CMK (cell line): ENCODE data around the gene PPFIBP1.
A peak's percentile ranks its signal among the peaks of the same experiment; 100 is the strongest.

ENCODE experiments used
- DNase-seq: peaks from one replicate; pipeline ENCODE4 v3.0.0-alpha.2; 2010; ENCODE audit warnings: low read depth

Gene PPFIBP1

DNA sequence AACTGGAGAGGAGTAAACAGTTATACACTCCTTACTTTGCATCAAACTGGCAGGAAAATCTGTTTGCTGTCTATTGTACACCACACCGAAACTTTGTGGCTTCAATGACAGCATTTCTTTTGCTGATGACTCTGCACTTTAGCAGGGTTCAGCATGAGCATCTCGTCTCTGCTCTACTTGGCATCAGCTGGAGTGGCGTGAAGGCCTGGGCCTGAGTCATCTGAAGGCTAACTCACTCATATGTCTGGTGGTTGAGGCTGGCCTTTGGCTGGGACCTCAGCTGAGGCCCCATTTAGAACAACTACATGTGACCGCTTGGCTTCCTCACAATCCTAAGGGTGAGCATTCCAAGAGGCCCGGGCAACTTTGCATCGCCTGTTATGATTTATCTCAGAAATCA, 143.5 kb downstream of the PPFIBP1 start:
- DNase-seq: no peak

DNA sequence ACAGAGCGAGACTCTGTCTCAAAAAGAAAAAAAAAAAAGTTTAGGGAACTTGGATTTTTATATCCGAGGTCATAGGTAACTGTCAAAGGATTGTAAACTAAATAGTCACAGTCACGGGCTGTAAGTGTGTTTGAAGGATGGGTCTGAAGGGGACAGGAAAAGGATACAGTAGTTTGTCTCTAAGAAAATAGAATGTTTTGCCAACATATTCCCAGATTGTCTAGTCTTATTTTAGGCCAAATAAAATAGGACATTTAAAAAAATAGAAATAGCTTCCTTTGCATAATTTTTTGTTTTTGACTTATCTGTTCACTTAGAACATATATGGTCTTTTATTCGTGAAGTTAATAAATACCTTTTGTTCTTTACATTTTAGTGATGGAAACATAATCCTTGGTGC, 148.0 kb downstream of the PPFIBP1 start:
- DNase-seq: no peak

DNA sequence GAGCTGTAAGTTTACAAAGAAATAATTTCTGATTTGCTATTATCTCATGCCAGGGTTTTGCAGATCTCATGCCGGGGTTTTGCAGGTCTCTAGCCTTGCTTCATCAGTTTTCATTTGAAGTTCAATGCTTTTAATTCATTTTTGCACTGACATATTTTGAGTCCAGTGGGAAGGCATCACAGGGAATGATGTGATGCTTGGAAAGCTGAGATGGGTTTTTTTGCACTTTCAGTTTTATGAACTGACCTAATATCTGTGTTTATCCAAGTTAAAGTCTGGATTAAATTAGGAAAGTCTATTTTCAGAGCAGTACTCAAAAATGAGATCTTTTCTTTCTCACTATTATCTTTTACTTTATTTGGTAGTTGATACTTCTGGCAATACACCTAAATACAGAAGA, 148.6 kb downstream of the PPFIBP1 start:
- no peak for DNase-seq

DNA sequence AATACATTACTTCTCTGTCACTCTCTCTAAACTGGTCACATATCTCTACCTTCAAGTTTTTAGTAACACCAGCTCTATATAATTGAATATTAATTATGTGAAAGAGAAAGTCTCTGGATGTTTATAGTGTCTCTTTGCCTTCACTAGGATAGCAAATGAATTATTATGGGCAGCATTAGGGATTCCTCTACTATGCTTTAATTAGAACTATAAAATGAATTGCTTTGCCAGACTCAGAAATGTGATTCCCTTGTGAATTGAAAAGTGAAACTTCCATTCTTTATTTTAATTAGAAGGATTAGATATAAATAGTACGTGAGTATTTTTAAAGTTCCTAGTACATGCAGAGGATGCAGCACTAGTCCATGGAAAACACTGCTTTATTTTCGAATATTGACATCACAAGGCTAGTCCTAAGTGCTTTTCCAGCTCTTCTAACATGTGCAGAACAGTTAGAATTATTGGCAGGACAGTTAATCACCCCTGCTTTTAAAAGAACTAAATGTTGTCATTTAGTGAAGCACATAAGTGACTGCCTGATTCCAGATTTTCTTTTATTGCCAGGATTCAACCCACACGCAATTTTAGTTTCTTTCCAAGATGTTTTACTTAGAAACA, 149.2 kb downstream of the PPFIBP1 start:
- no peak for DNase-seq

DNA sequence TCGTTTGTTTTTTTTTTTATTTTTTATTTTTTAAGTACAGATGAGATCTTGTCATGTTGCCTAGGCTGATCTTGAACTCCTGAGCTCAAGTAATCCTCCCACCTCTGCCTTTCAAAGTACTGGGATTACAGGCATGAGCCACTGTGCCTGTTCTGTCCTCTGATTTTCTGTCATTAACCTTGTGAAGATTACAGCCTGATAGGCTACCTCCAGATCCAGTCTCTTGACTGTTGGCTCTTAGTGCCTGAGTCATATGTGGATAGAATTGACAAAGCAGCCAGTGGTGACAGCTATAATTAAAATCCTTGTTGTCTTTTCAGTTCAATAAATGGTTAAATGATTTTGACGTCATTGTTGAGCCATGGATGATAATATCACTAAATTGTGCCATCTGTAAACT, 151.0 kb downstream of the PPFIBP1 start:
- DNase-seq: no peak

DNA sequence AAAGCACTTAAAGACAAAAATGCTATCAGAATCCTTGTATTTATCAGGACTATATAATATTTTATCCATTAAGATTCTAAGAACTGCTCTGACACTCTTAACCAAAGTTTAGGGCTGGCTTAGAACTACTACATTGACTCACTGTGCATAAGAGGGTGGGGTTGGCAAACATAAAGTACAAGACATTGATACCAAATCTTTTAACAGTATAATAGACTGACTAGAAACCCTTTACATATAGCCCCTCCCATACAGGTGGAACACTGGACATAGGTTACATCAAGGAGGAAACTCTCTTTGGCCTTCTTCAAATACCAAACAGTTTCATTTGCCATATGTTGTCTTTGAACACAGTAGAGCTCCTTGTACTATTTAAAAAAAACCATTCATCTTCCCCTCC, 156.6 kb downstream of the PPFIBP1 start:
- DNase-seq: no peak

DNA sequence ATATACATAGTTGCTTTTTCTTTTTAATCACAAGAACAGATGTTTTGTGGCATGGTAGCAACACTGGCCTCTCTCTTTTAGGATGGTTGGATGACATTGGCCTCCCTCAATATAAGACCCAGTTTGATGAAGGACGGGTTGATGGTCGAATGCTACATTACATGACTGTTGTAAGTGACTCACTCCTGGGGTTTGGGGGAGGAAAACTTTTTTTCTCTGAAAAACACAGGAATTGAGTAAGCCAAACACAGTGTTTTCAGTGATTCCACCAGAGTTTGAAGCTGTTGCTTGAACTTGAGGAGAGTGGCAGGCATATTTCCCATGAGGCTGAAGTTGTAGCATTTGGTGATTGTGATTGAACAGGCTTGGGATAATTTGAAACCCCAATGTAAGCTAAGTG, 158.5 kb downstream of the PPFIBP1 start:
- DNase-seq: no peak

DNA sequence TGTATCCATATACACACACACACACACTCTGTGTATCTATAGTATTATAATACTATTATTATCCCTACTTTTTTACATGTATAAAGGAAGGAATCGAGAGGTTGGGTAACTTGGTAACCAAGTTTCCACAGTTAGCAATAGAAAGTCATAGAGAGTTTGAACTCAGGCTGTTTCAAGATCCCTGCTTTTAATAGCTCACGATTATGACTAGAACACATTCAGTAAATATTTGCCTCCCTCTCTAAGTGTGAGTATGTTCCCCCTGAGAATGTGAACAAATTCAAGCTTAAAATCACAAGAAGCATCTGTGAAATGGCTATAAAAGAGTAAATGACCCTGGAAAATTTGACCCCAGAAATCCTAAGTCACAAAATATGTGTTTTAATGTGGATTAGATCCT, 161.3 kb downstream of the PPFIBP1 start:
- no peak for DNase-seq

DNA sequence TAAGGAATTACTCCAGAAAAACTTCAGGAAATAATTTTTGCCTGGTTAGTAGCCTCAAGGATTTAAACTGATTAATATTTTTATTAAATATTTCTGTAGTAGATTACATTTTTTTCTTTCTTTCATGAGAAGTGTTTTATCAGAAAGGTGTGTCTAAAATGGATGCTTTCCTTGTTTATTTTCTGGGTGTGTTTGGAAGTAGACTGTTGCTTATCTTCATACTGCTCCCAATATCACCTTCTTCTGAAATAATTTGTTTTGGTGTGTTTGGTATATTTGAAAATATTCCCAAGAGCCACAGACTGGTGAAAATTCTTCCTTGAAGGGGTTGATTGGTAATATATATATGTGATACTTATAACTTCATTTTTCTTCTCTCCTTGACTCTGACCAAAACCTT, 162.1 kb downstream of the PPFIBP1 start:
- no peak for DNase-seq

DNA sequence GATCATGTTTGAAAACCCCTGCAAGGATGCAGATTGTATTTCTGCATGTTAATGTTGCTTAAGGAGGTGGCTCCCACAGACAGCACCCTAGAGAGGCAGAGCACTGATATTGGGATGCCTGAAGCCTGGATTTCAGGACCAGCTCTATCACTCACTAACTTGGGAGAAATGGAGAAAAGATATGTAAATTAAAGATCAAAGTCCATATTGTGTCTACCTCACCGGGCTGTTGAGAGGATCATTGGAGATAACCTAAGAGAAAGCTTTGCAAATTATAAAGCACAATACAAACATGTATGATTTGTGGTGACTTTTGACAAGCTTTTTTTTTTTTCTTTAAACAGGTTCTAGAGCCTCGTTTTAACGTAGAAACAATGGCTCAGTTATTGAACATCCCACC, 164.7 kb downstream of the PPFIBP1 start:
- DNase-seq: no peak

DNA sequence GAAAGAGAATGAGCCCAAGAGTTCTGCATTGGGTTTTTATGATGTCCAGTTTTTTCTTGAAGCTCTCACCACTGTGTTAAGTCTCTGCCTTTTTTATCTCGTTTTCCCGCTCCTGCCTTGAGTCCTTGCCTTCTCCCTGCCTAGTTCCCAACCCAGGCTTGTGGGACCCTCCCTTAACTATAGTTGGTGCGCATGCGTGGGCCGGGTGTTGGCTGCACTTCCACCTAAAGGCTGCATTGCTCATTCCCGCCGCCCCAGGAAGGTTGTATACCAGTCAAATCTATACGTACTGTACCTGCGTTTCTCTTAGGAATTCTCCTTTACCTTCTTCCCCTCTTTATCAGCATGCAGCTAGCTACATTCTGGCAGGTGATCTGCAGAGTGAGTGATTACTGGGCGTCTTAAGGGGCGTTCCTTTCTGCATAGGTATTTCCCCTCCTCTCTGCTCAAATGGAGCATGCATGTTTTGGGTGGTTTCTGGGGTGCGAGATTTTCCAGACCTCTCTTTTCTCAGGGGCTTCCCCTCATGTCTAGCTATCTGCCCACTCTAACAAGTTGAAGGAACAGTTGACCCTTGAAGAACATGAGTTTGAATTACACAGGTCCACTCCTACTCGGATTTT, 165.7 kb downstream of the PPFIBP1 start:
- no peak for DNase-seq

DNA sequence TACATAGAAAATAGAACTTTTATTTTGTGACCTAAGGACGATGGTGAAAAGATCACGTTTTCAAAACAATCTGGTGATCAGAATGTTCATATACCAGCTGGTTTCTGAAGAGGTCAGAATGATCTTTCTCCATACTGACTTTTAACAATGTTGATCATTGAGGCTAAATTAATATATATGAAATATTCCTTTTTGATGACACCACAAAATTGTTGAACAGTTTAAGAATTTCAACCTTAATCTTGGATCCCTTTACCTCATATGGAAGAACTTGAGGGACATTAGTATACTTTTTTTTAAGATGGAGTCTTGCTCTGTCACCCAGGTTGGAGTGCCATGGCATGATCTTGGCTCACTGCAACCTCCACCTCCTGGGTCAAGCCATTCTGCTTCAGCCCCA, 169.4 kb downstream of the PPFIBP1 start:
- DNase-seq: no peak

DNA sequence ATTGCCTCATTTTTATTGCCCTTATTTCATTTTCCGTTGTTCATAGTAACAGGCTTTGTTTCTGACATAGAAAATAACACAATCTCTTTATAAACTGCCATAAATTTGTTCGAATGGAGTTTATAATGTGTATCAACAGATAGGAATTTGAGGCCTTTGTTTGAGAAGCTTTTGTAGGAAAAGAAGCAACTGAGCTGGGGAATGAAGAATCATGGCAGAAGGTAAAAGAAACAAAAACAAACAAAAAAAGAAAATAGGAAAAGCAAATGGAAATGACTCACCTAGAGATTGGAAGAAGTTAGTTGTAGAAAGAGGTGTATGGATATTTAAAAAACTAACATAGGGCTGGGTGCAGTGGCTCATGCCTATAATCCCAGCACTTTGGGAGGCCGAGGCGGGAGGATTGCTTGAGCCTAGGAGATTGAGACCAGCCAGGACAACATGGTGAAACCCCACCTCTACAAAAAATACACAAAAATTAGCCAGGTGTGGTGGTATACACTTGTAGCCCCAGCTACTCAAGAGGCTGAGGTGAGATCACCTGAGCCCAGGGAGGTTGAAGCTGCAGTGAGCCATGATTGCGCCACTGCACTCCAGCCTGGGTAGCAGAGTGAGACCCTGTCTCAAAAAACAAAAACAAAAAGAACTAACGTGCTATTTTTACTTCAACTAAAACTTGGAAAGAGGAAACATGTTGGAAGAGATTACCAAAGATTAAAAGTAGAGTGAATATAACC, 171.7 kb downstream of the PPFIBP1 start:
- DNase-seq: no peak

DNA sequence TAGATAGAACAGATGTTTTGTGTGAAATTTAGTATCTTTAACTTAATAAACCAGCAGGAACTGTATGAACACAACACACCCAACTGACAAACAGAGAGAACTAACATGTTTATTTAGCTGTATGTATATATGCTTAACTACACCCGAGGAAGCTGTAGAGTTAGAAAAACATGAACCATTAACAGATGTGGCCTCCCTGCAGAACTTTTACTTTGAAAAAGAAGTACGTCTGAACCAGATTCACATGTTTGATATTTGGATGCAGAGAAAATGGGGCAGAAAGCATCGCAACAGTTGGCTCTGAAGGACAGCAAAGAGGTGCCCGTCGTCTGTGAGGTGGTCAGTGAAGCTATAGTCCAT, 172.3 kb downstream of the PPFIBP1 start, which contains the start of gene REP15:
Gene REP15 (plus strand): TSS at position 155 of the 360 bp plus-strand sequence. CDS start 116 bp downstream, at position 271.
- no peak for DNase-seq

DNA sequence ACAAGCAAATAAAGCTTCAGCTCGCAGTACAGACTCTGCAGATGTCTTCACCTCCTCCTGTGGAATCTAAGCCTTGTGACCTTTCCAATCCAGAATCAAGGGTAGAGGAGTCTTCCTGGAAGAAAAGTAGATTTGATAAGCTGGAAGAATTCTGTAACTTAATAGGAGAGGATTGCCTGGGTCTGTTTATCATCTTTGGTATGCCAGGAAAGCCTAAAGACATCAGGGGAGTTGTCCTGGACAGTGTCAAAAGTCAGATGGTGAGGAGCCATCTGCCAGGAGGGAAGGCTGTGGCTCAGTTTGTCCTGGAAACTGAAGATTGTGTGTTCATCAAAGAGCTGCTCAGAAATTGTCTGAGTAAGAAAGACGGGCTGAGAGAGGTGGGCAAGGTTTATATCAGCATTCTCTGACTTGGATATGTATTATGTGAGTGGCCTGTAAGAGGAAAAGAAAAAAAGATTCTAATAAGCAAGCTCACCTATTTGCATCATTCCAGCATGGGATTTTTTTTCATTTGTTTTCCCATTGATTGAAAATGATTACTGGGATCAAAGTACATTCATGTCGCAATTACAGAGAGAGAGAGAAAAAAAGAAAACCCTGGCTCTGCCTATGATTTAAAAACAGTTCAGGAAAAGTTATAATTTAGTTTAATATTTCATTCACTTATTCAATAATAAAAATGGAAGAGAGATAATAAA, 173.0 kb downstream of the PPFIBP1 start:
- DNase-seq: no peak

DNA sequence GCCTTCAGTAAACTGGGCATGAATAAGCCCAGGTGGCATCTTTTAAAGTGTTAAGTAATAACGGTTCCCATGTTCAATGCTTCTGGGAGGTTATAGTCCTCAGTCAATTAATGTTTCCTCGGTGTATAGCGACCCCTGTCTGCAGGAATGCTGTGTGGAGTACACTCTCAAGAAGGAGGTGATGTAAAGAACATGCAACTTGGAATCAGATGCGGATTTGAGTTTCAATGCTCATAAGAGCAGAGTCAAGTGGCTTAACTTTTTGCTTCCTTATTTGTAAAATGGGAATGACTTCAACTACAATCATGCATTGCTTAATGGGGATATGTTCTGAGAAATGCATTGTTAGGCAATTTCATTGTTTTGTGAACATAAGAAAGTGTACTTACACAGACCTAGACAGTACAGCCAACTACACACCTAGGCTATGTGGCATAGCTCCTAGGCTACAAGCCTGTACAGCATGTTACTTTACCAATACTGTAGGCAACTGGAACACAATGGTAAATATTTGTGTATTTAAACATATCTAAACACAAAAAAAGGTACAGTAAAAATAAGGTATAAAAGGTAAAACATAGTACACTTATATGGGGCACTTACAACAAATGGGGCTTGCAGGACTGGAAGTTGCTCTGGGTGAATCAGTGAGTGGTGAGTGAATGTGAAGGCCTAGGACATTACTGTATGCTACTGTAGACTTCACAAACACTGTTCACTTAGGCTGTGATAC, 179.9 kb downstream of the PPFIBP1 start:
- peak; percentile 56 for DNase-seq

DNA sequence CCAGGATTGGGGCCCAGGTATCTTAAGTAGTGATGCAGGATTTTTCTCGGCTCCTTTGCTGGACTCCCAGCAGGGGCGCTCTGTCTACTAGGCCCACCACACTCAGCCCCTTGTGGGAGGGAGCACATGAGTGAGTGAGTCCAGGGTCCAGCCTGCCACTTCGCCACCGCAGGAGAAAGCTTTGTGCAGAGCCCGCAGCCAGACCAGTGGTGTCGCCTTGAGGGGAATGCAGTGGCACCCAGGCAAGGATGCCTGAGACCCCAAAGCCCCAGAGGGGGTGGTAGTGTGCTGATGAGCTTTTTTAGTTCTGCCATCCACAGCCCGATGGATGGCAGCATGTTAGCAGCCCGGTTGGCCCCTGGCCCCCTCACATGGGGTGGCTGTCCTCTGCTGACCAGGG, 181.3 kb downstream of the PPFIBP1 start:
- DNase-seq: no peak

DNA sequence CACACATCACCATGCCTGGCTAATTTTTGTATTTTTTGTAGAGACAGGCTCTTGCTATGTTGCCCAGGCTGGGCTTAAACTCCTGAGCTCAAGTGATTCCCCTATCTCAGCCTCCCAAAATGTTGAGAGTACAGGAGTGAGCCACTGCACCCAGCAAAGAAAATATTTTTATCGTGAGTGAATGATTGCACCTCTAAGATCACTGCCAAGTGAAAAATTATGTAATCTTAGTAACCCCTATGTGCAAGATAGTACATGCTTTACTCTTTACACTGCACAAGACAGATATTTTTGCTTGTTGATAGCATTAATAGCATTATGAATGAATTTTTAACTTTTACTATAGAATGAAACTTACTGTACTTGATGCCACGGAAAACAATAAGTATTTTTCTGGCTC, 183.2 kb downstream of the PPFIBP1 start:
- no peak for DNase-seq

DNA sequence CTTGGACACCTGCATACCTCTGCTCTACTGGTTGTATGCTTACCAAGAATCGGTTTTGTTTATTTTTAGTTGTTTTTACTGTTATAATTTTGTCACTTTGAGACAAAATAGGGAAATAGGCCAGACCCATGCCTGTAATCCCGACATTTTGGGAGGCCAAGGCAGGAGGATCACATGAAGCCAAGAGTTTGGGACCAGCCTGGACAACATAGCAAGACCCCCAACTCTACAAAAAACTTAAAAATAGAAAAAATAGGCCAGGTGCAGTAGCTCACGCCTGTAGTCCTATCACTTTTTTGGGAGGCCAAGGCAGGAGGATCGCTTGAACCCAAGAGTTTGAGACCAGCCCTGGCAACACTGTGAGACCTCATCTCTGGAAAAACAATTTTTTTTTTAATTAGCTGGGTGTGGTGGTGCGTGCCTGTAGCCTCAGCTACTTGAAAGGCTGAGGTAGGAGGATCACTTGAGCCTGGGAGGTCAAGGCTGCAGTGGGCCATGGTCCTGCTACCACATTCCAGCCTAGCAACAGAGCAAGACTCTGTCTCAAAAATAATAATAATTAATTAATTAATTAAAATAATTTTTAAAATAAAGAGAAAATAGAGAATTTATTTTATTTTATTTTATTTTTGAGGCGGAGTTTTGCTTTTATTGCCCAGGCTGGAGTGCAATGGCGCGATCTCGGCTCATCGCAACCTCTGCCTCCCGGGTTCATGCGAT, 185.4 kb downstream of the PPFIBP1 start:
- no peak for DNase-seq

DNA sequence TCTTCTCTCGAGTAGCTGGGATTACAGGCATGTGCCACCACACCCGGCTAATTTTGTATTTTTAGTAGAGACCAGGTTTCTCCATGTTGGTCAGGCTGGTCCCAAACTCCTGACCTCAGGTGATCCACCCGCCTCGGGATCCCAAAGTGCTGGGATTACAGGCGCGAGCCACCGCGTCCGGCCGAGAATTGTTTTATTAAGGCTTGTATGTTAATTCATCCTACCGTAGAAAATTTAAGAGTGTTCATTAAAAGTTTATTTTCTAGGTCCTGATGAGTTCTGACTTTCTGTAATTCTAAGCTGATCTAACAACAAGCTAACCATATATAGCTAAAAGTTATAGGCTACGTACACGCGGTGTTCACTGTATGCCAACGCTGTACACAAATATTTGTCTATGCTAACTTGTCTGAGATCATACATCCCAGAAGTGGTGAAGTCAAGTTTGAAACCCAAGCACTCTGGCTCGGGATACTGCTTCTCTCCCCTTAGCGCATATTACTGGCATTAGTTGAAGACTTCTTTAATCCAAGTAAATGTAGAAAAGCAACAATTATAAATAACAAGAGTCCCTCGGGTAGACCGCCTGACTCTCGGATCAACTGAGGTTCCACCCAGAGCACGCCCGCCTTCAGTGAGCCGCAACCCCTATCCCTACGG, 186.1 kb downstream of the PPFIBP1 start:
- DNase-seq: no peak
